ENCODE data around the gene RPGRIP1.

RPGRIP1 gene

DNA sequence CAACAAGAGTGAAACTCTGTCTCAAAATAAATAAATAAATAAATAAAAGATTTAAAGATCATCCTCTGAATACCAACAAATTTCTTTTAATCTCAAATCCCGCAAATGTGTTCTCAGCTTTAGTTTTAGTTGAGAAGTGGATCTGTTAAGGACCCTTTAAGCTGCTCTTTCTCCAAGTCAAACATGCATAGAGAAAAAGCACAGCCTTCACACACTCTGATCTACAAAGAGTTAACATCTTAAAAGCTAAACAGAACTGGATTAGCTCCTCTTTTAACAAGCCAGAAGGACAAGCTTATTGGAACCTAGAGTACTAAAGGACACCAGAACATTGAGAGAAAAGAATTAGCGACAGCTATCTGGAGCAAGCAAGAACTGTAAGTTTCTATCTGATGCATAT, at the start of gene RPGRIP1:
Gene RPGRIP1, plus strand, starts transcription at position 301 of the 400 bp plus-strand sequence. CDS start 7,894 bp downstream, outside the sequence.
- no peaks in the 10 kb centered on the region for H3K27me3 ChIP-seq (ENCODE audit: control insufficient read depth, insufficient read depth, low read length)
- no peak within 1 kb of the TSS for H3K27ac ChIP-seq (ENCODE audit: low read depth, low read length)
- no peak within 1 kb of the TSS for H3K4me3 ChIP-seq (ENCODE audit: low read length)
- H3K36me3 ChIP-seq (ENCODE audit: control insufficient read depth, insufficient read depth, low read length): no peaks in the 10 kb centered on the region
- H3K9ac ChIP-seq (ENCODE audit: low read length): no peak within 1 kb of the TSS
- H3K4me1 ChIP-seq (ENCODE audit: control insufficient read depth, insufficient read depth, low read length): no peaks in the 10 kb centered on the region

DNA sequence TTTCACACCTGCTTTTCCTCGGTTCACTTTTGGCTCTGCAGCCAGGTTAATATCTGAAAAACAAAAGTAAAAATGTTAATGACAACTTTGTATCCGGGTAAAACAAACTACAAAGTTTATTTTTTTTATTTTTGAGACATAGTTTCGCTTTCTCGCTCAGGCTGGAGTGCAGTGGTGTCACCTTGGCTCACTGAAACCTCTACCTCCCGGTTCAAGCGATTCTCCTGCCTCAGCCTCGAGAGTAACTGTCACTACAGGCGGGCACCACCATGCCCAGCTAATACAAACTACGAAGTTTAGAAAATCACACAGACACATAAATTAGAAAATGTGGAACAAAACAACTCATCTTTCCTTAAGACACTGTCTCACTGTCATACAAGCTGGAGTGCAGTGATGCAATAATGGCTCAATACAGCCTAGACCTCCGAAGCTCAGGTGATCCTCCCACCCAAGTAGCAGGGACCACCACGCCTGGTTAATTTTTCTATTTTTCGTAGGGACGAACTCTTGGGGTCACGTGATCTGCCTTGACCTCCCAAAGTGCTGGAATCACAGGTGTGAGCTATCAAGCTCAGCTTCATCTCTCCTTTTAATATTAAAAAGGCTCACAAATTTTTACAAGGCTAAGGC, 48.7 kb upstream of the RPGRIP1 start:
- Histone ChIP-seq H3K4me3 (ENCODE audit: low read length) (no peak overlapping the region), H3K9ac (ENCODE audit: low read length) (no peak overlapping the region), H3K27ac (ENCODE audit: low read depth, low read length) (no peak overlapping the region), H3K27me3 (ENCODE audit: control insufficient read depth, insufficient read depth, low read length) (no peaks in the 10 kb centered on the region), H3K36me3 (ENCODE audit: control insufficient read depth, insufficient read depth, low read length) (peaks cover 22% of the 10 kb centered on the region), H3K4me1 (ENCODE audit: control insufficient read depth, insufficient read depth, low read length) (no peaks in the 10 kb centered on the region)

GRCh38 chr14:21233457-21234076, 46.3 kb upstream of the RPGRIP1 start:
- no peaks in the 10 kb centered on the region for H3K4me1 ChIP-seq (ENCODE audit: control insufficient read depth, insufficient read depth, low read length)
- peaks cover 16% of the 10 kb centered on the region for H3K36me3 ChIP-seq (ENCODE audit: control insufficient read depth, insufficient read depth, low read length)
- no peak overlapping the region for H3K27ac ChIP-seq (ENCODE audit: low read depth, low read length)

GRCh38 chr14:21234112-21234511, 45.8 kb upstream of the RPGRIP1 start:
- Histone ChIP-seq H3K4me1 (ENCODE audit: control insufficient read depth, insufficient read depth, low read length) (no peaks in the 10 kb centered on the region), H3K27me3 (ENCODE audit: control insufficient read depth, insufficient read depth, low read length) (no peaks in the 10 kb centered on the region), H3K9ac (ENCODE audit: low read length) (no peak overlapping the region), H3K27ac (ENCODE audit: low read depth, low read length) (no peak overlapping the region), H3K36me3 (ENCODE audit: control insufficient read depth, insufficient read depth, low read length) (peaks cover 15% of the 10 kb centered on the region), H3K4me3 (ENCODE audit: low read length) (no peak overlapping the region)

More at GRCh38 chr14:21233457-21234076, 46.3 kb upstream of the RPGRIP1 start:
- Histone ChIP-seq H3K4me3 (ENCODE audit: low read length) (no peak overlapping the region), H3K27me3 (ENCODE audit: control insufficient read depth, insufficient read depth, low read length) (no peaks in the 10 kb centered on the region), H3K9ac (ENCODE audit: low read length) (no peak overlapping the region)

DNA sequence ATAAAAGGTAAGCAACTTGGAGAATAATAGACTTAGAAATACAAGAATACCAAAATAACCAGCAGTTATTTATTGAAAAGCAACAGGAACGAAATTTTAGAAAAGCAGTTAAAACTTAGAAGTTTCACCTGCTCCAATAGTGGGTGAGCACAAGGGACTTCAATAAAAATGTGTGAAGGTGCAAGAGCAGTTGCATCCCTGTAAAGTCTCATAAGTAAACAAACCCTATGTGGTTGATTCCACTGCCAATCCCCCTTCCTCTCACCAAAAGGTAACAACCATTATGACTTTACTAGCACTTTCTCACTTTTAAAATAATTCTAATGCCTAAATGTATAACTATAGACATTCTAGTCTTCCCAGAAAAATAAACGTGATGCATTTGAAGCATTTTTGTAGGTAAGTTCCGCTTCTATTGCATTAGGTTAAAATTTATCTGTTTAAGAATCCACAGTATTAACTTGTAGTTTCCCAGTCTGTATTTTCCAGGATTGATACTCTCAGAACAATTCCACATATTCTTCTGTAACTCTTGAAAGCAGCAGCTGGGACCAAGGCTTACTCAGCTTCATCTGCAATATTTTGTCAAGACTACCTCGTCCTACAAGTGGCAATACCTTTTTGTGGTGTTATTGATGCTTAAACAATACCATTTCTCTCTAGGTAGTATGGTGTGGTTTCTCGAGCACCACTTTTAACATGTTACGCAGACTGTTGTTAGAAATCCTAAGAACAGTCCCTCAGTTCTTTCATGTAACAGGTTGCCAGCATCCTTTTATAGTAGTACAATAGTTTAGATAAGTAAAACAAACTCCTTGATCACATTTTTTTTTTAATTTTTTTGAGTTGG, 42.7 kb upstream of the RPGRIP1 start:
- Histone ChIP-seq H3K4me1 (ENCODE audit: control insufficient read depth, insufficient read depth, low read length) (no peaks in the 10 kb centered on the region), H3K9ac (ENCODE audit: low read length) (no peak overlapping the region), H3K27me3 (ENCODE audit: control insufficient read depth, insufficient read depth, low read length) (no peaks in the 10 kb centered on the region), H3K27ac (ENCODE audit: low read depth, low read length) (no peak overlapping the region), H3K36me3 (ENCODE audit: control insufficient read depth, insufficient read depth, low read length) (peaks cover 3% of the 10 kb centered on the region), H3K4me3 (ENCODE audit: low read length) (no peak overlapping the region)

DNA sequence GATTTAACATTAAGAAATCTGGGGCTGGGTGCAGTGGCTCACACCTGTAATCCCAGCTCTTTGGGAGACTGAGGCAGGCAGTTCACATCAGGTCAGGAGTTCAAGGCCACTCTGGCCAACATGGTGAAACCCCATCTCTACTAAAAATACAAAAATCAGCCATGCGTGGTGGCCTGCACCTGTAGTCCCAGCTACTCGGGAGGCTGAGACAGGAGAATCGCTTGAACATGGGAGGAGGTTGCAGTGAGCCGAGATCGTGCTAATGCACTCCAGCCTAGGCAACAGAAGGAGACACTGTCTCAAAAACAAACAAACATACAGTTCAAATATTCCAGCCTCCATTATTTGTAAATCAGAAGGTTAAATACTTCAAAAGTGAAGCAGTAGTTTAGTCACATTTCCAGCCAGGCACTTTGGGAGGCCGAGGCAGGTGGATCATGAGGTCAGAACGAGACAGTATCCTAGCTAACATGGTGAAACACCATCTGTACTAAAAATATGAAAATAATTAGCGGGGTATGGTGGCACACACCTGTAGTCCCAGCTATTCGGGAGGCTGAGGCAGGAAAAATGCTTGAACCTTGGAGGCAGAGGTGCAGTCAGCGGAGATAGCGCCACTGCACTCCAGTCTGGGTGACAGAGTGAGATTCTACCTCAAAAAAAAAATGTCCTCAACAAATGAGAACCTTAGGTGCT, 40.9 kb upstream of the RPGRIP1 start:
- no peaks in the 10 kb centered on the region for H3K4me1 ChIP-seq (ENCODE audit: control insufficient read depth, insufficient read depth, low read length)
- no peak overlapping the region for H3K9ac ChIP-seq (ENCODE audit: low read length)
- no peaks in the 10 kb centered on the region for H3K36me3 ChIP-seq (ENCODE audit: control insufficient read depth, insufficient read depth, low read length)
- H3K27ac ChIP-seq (ENCODE audit: low read depth, low read length): no peak overlapping the region
- H3K27me3 ChIP-seq (ENCODE audit: control insufficient read depth, insufficient read depth, low read length): no peaks in the 10 kb centered on the region
- H3K4me3 ChIP-seq (ENCODE audit: low read length): no peak overlapping the region

DNA sequence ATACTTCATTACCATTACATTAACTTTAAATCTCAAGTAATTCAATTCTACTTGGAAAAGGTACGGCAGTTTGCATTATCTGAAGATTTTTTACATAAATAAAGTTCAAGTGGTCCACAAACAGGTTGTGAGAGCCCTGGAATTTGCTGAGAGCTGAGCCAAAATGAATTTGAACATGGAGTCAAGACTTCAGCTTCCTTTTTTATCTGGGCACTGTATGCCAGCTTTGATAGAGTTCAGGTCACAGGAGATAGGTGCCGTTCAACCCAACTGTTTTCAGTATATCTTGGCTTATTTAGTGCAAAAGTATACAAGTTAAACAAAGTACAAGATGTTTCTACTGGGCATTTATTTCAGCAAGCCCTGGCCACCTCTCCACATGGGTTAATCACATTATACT, 39.5 kb upstream of the RPGRIP1 start:
- H3K27ac ChIP-seq (ENCODE audit: low read depth, low read length): no peak overlapping the region
- peaks cover 3% of the 10 kb centered on the region for H3K36me3 ChIP-seq (ENCODE audit: control insufficient read depth, insufficient read depth, low read length)
- H3K4me1 ChIP-seq (ENCODE audit: control insufficient read depth, insufficient read depth, low read length): no peaks in the 10 kb centered on the region
- no peak overlapping the region for H3K9ac ChIP-seq (ENCODE audit: low read length)
- no peak overlapping the region for H3K4me3 ChIP-seq (ENCODE audit: low read length)
- H3K27me3 ChIP-seq (ENCODE audit: control insufficient read depth, insufficient read depth, low read length): no peaks in the 10 kb centered on the region

DNA sequence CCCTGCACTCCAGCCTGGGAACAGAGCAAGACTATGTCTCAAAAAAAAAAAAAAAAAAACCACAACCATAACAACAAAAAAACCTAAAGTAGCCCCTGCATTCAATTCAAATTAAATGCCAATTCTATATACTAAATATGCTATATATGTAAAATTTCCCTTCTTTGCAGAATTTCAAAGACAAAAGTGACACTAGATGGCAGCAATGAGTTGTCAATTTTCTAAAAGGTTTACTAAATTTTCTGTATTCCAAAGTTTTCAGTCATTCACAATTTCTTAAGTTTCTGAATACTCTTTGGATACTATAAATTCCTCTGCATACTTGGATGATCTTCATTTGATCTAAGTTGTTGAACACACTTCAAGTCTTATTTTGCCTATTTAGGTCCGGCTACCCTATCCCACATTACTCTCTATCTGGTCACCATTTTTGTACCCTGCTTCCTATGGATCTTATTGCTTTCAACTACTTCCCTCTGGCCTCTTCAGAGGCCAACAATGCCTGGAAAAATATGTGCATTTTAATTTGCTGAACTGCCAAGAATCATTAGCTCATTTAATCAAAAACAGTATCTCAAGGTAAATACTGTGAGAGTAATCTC, 38.6 kb upstream of the RPGRIP1 start:
- Histone ChIP-seq H3K9ac (ENCODE audit: low read length) (no peak overlapping the region), H3K27me3 (ENCODE audit: control insufficient read depth, insufficient read depth, low read length) (no peaks in the 10 kb centered on the region), H3K4me3 (ENCODE audit: low read length) (no peak overlapping the region), H3K27ac (ENCODE audit: low read depth, low read length) (no peak overlapping the region), H3K4me1 (ENCODE audit: control insufficient read depth, insufficient read depth, low read length) (no peaks in the 10 kb centered on the region), H3K36me3 (ENCODE audit: control insufficient read depth, insufficient read depth, low read length) (peaks cover 7% of the 10 kb centered on the region)

GRCh38 chr14:21244544-21244943, 35.3 kb upstream of the RPGRIP1 start:
- Histone ChIP-seq H3K9ac (ENCODE audit: low read length) (no peak overlapping the region), H3K4me3 (ENCODE audit: low read length) (no peak overlapping the region), H3K36me3 (ENCODE audit: control insufficient read depth, insufficient read depth, low read length) (peaks cover 7% of the 10 kb centered on the region), H3K4me1 (ENCODE audit: control insufficient read depth, insufficient read depth, low read length) (peaks cover 2% of the 10 kb centered on the region), H3K27me3 (ENCODE audit: control insufficient read depth, insufficient read depth, low read length) (no peaks in the 10 kb centered on the region), H3K27ac (ENCODE audit: low read depth, low read length) (no peak overlapping the region)

DNA sequence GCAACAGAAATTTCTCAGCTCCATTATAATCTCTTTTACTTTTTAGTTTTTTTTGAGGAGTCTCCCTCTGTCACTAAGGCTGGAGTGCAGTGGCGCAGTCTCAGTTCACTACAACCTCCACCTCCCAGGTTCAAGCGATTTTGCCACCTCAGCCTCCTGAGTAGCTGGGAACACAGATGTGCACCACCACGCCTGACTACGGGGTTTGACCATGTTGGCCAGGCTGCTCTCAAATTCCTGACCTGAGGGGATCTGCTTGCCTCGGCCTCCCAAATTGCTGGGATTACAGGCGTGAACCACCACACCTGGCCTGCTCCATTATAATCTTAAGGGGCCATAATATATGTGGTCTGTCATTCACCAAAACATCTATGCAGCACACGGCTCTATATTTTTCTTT, 34.1 kb upstream of the RPGRIP1 start:
- no peak overlapping the region for H3K27ac ChIP-seq (ENCODE audit: low read depth, low read length)
- H3K9ac ChIP-seq (ENCODE audit: low read length): no peak overlapping the region
- H3K4me1 ChIP-seq (ENCODE audit: control insufficient read depth, insufficient read depth, low read length): peaks cover 2% of the 10 kb centered on the region

DNA sequence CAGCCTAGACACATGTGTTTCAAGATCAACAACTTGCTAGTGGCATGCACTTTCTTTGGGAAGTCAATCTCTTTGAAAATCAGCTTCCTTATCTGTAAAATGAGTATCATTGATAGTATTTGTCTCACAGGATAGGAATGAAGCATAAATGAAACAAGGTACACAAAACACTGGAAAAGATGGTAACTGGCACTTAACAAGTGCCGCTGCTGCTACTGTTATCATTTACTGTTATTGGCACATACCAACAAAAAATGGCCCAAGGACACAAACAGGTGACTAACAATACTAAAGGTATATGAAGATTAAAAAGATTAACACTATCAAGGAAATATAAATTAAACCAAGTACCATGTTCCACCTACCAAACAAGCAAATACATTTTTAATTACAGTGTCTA, 31.5 kb upstream of the RPGRIP1 start:
- Histone ChIP-seq H3K27me3 (ENCODE audit: control insufficient read depth, insufficient read depth, low read length) (no peaks in the 10 kb centered on the region), H3K27ac (ENCODE audit: low read depth, low read length) (no peak overlapping the region), H3K4me3 (ENCODE audit: low read length) (no peak overlapping the region), H3K36me3 (ENCODE audit: control insufficient read depth, insufficient read depth, low read length) (peaks cover 11% of the 10 kb centered on the region), H3K4me1 (ENCODE audit: control insufficient read depth, insufficient read depth, low read length) (peaks cover 2% of the 10 kb centered on the region), H3K9ac (ENCODE audit: low read length) (no peak overlapping the region)

More for the DNA sequence above, 34.1 kb upstream of the RPGRIP1 start:
- Histone ChIP-seq H3K27me3 (ENCODE audit: control insufficient read depth, insufficient read depth, low read length) (no peaks in the 10 kb centered on the region), H3K36me3 (ENCODE audit: control insufficient read depth, insufficient read depth, low read length) (peaks cover 7% of the 10 kb centered on the region), H3K4me3 (ENCODE audit: low read length) (no peak overlapping the region)
